BE2C (cell line): ENCODE results near the gene POLD3.

Experiments used
- DNase-seq: peaks from one replicate; pipeline ENCODE4 v3.0.0-alpha.2; 2020
- H3K27me3 ChIP-seq: fragments of 250-450 bp; sonication (Bioruptor Pico); 2 replicates; pipeline ENCODE4 v1.5.1; 2020; ENCODE audit warnings: mild to moderate bottlenecking
- H3K36me3 ChIP-seq: fragments of 250-450 bp; sonication (Bioruptor Pico); 2 replicates; pipeline ENCODE4 v1.5.1; 2020; ENCODE audit warnings: mild to moderate bottlenecking
- H3K4me1 ChIP-seq: fragments of 250-450 bp; sonication (Bioruptor Pico); 2 replicates; pipeline ENCODE4 v1.5.1; 2020
- H3K4me3 ChIP-seq: 2 replicates; pipeline ENCODE4 v1.5.1; 2011; ENCODE audit warnings: low read depth, low read length
- H3K9me3 ChIP-seq: fragments of 250-450 bp; sonication (Bioruptor Pico); 2 replicates; pipeline ENCODE4 v1.5.1; 2020
- TF ChIP-seq, protein P1 (sequence below): IDR thresholded peaks from 2 replicates; pipeline ENCODE4 v1.5.1; 2012; ENCODE audit warnings: mild to moderate bottlenecking, low read depth, low read length

Gene POLD3

DNA sequence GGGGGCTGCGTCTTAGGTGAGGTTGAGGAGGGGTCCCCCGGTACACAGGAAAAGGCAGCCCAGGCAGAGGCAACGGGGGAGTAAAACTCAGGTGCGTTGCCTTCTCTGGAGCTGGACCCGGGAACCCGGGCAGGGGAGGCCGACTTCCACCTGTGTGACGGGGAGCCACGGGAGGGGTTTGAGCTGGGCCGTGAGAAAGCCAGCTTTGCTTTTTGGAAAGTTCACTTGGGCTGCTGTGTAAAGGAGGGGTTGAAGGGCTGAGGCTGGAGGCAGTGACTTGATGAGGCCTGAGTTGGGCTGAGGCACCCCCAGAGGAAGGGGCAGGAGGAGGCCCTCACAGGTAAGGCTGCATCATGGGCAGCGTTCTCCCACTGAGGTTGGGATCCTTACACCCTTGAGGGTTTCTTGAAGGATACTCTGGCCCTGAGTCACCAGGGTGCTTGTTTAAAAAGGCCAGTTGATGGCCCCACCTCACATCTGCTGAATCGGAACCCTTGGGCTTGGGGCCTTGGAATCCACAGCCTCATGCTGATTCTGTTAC lies 91.6 kb downstream of the POLD3 start:
- Histone ChIP-seq H3K36me3 (no peaks in the 10 kb centered on the region), H3K27me3 (no peaks in the 10 kb centered on the region), H3K9me3 (no peaks in the 10 kb centered on the region), H3K4me3 (no peak overlapping the region), H3K4me1 (no peaks in the 10 kb centered on the region; the same call in 1 of the 2 replicates)
- TF ChIP-seq, protein P1, sequence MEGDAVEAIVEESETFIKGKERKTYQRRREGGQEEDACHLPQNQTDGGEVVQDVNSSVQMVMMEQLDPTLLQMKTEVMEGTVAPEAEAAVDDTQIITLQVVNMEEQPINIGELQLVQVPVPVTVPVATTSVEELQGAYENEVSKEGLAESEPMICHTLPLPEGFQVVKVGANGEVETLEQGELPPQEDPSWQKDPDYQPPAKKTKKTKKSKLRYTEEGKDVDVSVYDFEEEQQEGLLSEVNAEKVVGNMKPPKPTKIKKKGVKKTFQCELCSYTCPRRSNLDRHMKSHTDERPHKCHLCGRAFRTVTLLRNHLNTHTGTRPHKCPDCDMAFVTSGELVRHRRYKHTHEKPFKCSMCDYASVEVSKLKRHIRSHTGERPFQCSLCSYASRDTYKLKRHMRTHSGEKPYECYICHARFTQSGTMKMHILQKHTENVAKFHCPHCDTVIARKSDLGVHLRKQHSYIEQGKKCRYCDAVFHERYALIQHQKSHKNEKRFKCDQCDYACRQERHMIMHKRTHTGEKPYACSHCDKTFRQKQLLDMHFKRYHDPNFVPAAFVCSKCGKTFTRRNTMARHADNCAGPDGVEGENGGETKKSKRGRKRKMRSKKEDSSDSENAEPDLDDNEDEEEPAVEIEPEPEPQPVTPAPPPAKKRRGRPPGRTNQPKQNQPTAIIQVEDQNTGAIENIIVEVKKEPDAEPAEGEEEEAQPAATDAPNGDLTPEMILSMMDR = no peak
- no peak for DNase-seq

DNA sequence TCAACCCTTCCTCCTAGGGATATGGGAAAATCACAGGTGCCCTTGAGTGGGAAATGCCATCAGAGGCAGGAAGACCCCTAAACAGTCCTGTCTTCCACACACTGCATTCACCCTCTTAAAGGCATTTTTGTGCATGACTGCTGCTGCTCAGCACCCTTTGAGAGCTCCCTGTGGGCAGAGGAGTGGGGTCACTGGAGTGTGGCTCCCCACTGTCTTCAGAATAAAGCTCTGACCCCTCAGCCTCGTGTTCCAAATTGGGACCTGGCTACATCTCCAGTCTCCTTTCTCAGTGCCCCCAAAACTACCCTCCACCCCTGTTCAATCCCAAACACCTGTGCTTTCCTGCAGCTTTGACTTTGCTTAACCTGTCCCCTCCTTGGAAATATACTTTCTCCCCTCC lies 92.3 kb downstream of the POLD3 start:
- no peaks in the 10 kb centered on the region for H3K36me3 ChIP-seq
- DNase-seq = no peak
- H3K27me3 ChIP-seq = no peaks in the 10 kb centered on the region
- H3K4me3 ChIP-seq = no peak overlapping the region
- TF ChIP-seq, protein P1 = no peak
- H3K4me1 ChIP-seq = no peaks in the 10 kb centered on the region; the same call in 1 of the 2 replicates
- H3K9me3 ChIP-seq = no peaks in the 10 kb centered on the region

DNA sequence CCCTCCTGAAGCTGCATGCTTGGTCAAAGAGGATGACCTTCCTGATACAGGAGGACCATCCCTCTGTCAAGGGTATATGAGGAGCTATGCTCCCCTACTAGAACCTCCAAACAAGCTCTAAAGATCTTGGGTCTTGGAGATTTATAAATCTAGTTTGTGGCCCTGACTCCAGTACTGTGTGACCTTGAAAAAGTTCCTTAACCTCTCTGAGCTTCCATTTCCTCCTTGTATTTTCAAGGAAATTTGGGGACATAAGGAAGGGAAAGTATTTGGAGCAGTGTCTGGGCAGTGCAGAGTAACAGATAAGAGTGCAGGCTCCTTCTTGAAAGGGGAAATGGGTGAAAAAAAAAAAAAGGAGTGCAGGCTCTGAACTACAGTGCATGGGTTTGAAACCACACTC lies 93.0 kb downstream of the POLD3 start:
- H3K4me3 ChIP-seq = no peak overlapping the region
- TF ChIP-seq, protein P1 = no peak
- no peak for DNase-seq
- no peaks in the 10 kb centered on the region for H3K36me3 ChIP-seq
- no peaks in the 10 kb centered on the region for H3K27me3 ChIP-seq
- no peaks in the 10 kb centered on the region; the same call in 1 of the 2 replicates for H3K4me1 ChIP-seq
- H3K9me3 ChIP-seq = no peaks in the 10 kb centered on the region

DNA sequence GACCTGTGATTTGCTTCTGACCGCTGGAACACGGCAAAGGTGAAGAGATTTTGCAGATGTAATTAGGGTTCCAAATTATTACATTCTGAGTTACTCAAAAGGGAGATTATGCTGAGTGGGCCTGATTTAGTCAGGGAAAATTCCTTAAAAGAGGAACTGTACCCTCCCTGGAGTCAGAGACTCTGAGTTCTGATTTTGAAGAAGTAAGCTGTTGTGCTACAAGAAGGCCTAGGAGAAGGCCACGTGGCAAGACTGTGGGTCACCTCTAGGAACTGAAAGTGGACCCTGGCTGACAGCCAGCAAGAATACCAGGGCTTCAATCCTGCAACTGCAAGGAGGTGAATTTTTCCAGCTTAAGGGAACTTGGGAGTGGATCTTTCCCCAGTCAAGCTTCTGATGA lies 93.5 kb downstream of the POLD3 start:
- no peaks in the 10 kb centered on the region for H3K27me3 ChIP-seq
- H3K9me3 ChIP-seq = no peaks in the 10 kb centered on the region
- no peaks in the 10 kb centered on the region; the same call in 1 of the 2 replicates for H3K4me1 ChIP-seq
- no peaks in the 10 kb centered on the region for H3K36me3 ChIP-seq
- H3K4me3 ChIP-seq = no peak overlapping the region
- TF ChIP-seq, protein P1 = no peak
- DNase-seq = peak; percentile 2

DNA sequence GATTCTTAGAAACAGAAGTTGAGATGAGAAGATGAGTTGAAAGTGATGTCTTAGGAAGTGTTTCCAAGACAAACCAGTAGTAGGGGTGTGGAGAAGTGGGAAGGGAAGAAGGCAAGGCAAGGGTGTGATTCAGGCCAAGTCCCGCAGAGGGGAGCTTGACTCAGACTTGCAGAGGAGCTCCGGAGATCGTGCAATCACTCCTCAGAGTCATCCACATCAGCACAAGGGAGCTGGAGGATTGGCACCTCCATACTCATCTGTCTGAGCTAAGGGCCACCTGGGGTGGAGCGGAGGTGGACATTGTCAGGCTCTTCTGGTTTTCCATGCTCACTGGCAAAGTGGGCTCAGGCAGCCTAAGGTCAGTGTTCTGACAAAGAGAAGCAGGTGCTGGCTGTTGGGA lies 94.4 kb downstream of the POLD3 start:
- DNase-seq = peak; percentile 1
- Histone ChIP-seq H3K4me3 (no peak overlapping the region), H3K9me3 (no peaks in the 10 kb centered on the region), H3K36me3 (no peaks in the 10 kb centered on the region), H3K27me3 (no peaks in the 10 kb centered on the region), H3K4me1 (no peaks in the 10 kb centered on the region; the same call in 1 of the 2 replicates)
- TF ChIP-seq, protein P1 = no peak

DNA sequence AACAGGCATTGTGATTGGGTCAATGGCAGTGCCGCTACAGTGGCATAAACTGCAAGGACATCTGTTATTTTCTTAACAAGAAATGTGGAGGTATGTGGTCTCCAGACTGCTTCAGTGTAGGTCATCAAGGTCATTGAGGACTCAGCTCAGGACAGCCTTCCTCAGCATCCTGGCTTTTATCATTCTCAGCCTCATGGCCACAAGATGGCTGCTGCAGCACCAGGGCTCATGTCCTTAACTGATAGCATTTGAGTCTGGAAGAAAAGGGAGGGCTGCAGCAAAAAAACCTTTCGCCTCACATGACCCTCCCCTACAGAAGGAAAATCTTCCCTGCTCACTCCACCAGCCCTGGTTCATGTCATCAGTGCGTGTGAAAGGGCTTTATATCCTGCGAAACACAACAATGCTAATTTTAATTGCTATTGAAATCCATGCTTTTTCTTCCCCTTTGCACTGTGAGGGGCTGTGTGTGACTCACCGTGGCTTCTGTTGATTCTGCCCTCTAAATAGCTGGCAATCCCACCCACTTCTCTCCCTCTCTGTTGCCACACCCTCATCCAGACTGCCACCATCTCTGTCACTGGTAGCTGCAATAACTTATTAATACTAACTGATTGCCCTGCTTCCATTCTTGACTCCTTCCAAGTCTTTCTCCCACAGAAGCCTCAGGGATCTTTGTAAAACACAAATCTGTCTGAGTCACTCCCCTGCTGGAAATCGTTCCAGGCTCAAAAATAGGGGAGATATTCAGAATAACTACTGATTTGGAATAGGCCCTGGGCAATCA lies 95.0 kb downstream of the POLD3 start:
- H3K27me3 ChIP-seq = no peaks in the 10 kb centered on the region
- DNase-seq = no peak
- no peak overlapping the region for H3K4me3 ChIP-seq
- H3K36me3 ChIP-seq = no peaks in the 10 kb centered on the region
- no peaks in the 10 kb centered on the region for H3K9me3 ChIP-seq
- TF ChIP-seq, protein P1 = no peak
- no peaks in the 10 kb centered on the region for H3K4me1 ChIP-seq
